Measurements from ENCODE around the gene FGF14.

DNA sequence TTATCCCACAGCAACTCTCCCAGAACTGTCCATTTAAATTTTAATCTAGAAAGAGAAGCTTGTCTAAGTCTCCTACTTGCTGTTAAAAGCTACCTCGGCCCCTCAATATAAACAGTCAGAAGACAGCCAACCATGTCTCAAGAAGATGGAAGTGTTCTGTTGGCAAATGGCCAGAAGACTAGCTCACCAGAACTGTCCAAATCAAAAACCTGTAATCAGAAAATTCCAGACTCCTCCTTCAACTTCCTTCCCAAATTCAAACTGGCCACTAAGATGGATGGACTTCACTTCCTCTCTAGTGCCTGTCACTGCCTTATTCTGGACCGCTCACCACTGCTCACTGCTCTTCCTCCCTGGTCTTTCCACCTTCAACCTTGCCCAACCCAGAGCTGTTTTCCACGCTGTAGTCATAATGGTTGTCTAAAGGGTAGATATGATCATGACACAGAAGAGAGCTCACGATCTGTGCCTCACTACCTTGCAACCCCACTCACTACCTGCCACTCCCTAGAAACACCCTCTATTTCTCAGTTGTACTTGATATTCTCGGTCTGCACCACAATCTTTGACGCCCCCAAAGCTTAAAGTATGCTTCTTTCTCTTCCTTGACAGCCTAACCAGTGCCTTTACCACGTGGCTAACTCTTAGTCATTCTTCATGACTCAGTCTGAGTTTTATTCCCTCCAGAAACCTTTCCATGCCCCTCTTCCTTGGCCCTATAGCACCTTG lies 9.2 kb downstream of the FGF14 start:
- TF ChIP-seq, protein P1, sequence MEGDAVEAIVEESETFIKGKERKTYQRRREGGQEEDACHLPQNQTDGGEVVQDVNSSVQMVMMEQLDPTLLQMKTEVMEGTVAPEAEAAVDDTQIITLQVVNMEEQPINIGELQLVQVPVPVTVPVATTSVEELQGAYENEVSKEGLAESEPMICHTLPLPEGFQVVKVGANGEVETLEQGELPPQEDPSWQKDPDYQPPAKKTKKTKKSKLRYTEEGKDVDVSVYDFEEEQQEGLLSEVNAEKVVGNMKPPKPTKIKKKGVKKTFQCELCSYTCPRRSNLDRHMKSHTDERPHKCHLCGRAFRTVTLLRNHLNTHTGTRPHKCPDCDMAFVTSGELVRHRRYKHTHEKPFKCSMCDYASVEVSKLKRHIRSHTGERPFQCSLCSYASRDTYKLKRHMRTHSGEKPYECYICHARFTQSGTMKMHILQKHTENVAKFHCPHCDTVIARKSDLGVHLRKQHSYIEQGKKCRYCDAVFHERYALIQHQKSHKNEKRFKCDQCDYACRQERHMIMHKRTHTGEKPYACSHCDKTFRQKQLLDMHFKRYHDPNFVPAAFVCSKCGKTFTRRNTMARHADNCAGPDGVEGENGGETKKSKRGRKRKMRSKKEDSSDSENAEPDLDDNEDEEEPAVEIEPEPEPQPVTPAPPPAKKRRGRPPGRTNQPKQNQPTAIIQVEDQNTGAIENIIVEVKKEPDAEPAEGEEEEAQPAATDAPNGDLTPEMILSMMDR (IDR thresholded peaks at IDR 0.05): no peak
- no peak for TF ChIP-seq POLR2AphosphoS5 (IDR thresholded peaks at IDR 0.05)
- TF ChIP-seq POLR2A (IDR thresholded peaks at IDR 0.05): no peak
